HG02678 (cell line): ENCODE measurements around the gene BPIFB3.
"Not testable (repeated sequence)": the region's sequence is repeated elsewhere in the genome, so short reads cannot be mapped to it uniquely, and the experiment has no call there.

ENCODE experiments used
- ATAC-seq: cut with Tn5 transposase; IDR thresholded peaks from one replicate; pipeline ENCODE4 v1.9.1; 2021; ENCODE audit warnings: mild to moderate bottlenecking, moderate library complexity; ENCODE audit not compliant: unreplicated experiment

BPIFB3 gene

DNA sequence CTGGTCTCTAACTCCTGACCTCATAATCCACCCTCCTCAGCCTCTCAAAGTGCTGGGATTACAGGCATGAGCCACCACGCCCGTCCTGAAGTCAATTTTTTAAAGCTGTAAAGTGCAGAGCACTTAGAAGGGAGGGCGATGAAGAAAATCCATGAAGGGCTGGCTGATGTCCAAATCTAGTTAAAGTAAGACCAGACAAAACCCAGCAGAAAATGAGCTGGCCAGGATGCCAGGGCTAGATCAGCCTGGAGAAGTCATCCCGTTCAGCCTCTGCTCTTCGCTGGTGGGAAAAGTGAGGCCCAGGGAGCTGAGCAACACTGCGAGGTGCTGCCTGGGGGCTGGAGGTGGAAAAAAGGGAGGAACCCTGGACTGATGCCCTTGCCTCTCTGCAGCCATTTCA is 28.8 kb downstream of the BPIFB3 start:
- ATAC-seq: no peak

DNA sequence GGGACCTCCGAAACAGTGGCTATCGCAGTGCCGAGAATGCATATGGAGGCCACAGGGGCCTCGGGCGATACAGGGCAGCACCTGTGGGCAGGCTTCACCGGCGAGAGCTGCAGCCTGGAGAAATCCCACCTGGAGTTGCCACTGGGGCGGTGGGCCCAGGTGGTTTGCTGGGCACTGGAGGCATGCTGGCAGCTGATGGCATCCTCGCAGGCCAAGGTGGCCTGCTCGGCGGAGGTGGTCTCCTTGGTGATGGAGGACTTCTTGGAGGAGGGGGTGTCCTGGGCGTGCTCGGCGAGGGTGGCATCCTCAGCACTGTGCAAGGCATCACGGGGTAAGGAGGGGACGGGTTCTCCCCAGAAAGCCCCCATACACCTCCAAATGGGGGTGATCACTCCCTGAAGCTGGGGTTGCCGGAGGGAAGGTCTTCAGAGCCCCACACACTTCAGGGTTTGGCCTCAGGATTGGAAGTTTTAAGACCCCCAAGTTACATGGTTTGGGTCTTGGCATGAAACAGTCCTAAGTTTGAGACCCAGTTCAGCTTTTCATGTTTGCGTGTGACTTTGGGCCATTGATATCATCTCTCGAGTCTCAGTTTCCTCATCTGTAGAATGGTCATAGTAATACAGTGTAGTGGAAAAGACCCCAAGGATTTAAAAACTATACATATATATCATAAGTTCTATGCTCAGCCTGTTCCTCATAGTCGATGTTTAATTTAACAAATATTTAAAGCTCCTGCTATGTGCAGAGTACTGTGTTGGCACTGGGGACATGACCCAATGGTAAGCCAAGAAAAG is 30.0 kb downstream of the BPIFB3 start:
- no peak for ATAC-seq

DNA sequence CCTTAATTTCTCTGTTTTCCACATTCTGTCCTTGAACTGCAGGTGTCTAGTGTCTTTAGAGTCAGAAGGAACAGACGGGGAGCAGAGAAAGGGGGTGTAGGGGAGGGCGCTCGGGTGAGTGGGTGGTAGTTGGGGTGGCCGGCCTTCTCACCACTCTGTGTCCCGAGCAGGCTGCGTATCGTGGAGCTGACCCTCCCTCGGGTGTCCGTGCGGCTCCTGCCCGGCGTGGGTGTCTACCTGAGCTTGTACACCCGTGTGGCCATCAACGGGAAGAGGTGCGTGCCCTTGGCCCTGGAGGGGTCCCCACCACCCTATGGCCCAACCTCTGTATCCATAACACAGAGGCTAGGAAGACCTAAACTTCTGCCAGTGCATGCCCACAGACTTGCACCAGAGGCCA is 31.0 kb downstream of the BPIFB3 start:
- no peak for ATAC-seq

DNA sequence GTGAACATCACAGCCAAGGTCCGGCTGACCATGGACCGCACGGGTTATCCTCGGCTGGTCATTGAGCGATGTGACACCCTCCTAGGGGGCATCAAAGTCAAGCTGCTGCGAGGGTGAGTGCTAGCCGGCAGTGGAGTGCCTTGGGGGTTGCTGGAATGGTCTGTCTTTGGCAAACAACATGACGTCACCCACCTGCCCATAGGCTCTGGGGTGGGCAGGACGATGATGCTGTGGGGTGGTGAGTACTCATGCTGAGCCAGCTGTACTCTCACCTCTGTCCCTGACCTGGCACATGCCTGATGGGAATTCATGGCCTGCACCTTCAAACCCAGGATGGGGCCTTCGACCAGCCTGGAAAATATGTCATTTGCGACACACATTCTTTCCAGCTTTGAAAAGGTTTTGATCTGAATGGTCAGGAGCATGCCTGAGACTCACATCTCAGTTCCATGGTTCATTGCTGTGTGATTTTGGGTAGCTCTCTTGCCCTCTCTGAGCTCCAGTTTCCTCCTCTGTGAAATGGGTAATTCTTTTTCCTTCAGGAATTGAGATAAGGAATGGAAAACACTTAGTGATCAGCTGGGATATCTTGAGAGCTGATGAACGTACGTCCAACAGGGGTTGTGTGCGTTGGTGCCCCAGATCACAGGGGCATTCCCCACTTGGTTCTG is 32.5 kb downstream of the BPIFB3 start:
- ATAC-seq: no peak

DNA sequence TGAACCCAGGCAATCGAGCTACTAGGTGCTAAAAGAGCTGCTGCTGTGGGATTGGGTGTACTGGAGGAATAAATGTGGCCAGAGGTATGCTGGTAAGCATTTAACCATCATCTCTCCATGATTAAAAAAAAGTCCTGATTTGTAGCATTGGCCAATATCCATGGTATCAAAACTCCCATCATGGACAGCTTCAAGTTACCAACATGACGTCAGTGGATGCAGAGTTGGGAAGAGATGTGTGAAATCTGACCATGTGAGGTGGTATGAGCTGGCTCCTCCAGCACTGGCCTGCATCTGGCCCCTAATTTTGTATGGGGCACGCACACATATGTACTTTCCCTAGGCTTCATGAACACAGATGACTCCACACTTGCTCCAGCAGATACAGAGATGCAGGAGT is 37.4 kb downstream of the BPIFB3 start:
- ATAC-seq: no peak

DNA sequence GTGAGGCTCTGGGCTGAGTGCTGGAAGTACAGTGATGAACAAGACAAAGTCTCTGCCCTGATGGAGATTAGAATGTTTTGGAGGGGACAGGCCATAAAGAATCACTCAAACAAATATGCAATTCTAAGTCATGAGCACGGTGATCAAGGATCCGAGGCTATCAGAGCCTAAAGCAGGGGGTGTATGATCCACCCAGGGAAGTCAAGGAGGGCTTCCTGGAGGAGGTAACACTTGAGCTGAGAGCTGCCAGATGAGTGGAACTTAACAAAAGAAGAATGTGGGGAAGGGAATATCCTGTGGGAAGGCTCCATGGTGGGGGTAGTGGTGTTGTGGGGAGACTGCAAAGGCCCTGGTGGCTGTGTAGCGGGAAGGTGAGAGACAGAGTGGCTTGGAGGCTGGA is 38.0 kb downstream of the BPIFB3 start:
- ATAC-seq: no peak

DNA sequence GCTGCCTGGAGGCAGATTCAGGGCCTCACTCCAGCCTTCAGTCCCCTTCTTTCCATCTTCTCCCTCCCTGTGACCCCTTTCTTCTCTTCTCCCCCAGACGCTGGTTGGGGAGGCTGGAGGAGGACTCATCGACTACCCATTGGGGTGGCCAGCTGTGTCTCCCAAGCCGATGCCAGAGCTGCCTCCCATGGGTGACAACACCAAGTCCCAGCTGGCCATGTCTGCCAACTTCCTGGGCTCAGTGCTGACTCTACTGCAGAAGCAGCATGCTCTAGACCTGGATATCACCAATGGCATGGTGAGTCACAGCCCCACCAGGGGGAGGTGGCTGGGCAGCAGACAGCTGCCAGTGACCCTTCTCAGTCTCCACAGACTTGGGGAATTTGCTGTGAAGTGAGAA is 38.7 kb downstream of the BPIFB3 start:
- no peak for ATAC-seq

DNA sequence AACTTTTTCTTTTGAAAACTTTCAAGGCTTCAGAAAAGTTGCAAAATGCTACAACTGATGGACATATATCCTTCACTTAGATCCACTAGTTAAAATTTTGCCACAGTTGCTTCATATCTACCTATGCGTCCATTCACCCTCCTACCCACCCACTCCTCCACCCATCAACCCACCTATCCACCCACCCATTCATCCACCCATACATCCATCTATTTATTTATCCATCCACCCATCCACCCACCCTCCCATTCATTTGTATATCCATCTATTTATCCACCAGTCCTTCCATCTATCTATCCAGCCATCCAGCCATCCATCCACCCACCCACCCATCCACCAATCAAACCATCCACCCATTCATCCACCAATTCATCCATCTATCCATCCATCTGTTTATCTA is 39.4 kb downstream of the BPIFB3 start:
- ATAC-seq: no peak

DNA sequence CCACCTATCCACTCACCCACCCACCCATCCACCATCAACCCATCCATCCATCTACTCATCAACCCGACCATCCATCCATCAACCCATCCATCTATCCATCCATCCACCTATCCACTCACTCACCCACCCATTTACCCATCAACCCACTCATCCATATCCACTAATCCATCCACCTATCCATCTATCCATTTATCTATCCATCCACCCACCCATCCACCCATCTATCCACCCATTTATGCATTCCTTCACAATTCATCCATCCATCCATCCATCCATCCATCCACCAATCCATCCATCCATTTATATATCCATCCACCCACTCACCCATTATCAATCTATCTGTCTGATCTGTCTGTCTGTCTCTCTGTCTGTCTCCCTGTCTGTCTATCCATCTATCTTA is 39.9 kb downstream of the BPIFB3 start:
- ATAC-seq: no peak

DNA sequence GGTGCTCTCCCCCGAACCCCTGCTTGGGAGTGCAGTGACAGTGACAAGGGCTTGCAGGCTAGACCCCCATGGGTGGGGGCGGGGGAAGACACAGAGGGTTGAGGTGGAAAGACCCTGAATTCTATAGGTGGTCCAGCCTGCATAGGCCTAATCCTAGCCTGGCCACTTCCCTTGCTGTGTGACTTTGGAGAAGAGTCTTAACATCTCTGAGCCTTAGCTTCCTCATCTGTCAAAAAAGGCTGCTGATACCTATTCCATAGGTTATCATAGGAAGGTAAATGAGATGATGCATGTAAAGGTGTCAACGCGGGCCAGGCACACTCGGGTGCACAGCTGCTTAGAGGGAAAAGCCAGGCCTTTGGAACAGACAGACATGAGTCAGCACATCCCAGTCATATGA is 41.5 kb downstream of the BPIFB3 start:
- ATAC-seq: no peak

DNA sequence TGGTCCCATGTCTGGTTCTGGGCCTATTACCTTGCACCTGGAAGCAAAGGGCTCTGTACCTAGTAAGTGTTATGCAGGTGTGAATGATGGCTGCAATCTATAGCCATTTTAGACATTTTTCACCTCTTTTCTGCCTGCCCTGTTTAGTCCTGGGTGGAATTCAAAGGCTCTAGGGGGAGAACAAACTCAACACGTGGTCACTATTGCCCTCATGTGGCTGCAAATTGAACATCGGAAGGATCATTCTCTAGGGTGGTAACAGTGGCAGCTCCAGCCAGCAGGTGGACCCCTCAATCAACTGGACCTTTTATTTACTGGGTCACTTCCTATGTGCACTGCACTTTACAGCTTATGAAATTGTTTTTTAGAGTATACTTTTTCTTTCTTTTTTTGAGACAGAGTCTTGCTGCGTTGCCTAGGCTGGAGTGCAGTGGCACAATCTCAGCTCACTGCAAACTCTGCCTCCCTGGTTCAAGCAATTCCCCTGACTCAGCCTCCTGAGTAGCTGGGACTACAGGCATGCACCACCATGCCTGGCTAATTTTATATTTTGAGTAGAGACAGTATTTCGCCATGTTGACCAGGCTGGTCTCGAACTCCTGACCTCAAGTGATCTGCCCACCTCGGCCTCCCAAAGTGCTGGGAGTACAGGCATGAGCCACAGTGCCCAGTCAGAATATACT is 42.3 kb downstream of the BPIFB3 start:
- not testable (repeated sequence) for ATAC-seq

DNA sequence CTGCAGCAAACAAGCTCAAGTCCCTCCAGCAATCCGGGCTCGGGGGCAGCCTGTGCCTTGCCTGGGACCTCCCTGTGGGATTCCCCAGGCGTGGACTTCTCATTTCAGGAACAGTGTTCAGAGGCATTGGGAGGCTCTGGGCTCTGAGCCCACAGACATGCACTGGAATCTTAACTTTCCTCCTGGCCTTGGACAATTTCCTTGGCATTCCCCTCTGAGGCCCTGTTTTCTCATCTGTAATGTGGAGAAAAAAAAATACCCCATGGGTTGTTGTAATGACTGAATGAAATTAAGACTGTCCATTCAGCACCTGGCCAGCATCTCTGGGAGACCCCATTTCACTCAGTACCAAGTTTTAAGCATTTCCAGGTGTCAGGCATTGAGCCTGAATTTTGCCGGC is 43.3 kb downstream of the BPIFB3 start:
- ATAC-seq: no peak

DNA sequence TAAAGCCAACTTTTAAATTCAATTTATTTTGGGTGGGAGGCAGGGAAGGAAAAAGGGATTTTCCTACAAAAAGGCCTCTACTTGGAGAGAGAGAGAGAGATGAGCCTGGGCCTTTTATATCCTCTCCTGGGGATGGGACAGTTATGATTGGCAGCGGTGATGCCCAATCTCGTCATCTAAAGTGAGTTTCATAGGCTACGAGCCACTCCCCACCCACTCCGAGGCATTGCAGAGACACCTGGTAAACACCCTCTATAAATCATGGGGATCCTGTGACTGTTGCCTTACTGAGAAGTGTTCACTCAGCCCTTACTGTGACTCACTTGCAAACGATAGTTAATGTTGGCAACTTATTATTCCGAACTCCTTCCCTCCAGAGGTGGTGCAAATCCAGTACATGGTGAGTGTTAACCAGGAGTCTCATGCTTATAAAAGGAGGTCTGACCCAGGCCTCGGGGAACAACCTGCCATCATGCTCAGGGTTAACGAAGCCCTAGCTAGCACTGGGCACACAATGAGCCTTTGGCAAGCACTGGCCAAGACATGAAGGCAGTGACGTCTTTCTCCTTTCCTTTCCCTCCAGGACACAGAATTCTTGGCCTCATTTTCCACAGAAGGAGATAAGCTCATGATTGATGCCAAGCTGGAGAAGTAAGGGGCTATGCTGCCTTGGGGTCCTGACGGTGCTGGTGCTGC is 46.3 kb downstream of the BPIFB3 start:
- no peak for ATAC-seq

DNA sequence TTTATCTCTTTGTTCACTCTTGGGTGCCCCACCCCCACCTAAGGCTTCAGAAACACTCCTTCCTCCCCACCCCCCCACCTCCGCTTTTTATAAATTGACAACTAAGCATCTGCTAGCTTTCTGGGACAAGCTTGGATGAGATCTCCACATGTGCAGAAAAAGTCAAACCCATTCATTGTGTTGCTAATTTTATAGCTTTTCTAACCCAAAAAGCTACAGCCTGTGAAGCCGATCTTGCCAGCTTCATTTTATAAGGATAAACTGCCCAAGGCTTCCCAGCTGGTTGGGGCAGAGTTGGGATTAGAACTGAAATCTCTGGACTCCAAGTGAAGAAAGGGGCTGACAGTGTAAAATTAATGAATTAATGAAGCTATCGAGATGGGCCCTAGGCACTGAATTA is 49.9 kb downstream of the BPIFB3 start:
- ATAC-seq: no peak

DNA sequence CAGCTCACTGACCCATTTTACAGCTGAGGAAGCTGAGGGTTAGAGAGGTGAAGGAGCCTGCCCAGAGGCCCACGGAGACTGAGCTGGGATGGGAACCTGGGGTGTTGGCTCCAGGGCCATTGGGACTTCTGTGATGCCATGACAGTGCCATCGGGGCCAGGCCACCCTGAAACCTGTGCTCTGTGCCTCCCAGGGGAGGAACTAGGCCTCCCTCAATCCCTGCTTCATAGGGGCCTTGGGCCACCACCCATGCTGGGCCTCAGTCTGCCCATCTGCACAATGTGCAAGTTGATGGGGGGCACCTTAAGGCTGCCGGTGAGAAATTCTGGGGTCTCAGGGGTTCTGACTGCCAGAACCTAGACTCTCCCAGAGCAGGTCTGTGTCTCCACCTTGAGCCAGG is 50.6 kb downstream of the BPIFB3 start:
- ATAC-seq: no peak

DNA sequence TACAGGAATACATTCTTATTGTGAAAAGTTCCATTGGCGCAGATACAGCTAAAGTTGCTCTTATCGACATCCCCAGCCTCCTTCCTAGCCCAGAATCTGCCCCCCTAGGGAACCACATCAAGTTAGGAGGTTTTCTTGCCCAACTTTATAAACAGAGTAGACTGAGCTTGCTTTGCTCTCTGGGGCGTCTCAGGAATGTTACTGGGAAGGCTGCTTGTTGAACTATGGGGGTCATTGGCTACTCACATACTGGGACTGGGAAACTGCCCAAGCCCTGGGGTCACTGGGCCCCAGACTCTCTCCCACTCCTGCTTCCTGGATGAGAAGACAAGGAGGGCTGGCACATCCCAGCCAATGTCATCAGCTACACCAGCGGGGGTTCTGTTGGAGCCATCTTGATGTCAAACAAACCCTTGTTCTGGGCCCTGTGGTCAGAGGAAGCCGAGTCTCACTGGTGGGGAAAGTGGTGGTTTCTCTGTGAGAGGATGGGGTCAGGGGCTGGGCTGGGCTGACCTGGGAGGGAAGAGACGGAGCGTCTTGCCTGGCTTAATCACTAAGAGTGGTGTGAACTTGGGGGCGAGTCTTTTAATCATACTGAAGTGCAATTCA is 51.7 kb downstream of the BPIFB3 start:
- ATAC-seq: no peak

DNA sequence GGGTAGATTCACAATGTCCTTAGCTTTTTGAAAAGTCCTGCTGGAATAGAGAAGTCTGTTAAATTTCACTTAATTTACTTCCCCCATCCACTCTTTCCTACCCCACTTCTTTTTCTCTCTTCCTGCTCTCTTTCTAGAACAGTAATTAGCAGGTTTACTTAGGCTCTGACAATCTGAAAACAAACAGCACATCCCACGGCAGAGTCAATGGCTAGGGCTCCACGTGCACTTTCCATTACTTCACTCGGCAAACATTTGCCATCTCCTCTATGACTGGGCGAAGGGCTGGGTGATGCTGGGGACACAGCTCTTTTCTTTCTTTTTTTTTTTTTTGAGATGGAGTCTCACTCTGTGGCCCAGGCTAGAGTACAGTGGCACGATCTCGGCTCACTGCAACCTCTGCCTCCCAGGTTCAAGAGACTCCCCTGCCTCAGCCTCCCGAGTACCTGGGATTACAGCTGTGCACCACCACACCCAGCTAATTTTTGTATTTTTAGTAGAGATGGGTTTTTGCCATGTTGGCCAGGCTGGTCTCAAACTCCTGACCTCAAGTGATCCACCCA is 52.4 kb downstream of the BPIFB3 start:
- not testable (repeated sequence) for ATAC-seq

DNA sequence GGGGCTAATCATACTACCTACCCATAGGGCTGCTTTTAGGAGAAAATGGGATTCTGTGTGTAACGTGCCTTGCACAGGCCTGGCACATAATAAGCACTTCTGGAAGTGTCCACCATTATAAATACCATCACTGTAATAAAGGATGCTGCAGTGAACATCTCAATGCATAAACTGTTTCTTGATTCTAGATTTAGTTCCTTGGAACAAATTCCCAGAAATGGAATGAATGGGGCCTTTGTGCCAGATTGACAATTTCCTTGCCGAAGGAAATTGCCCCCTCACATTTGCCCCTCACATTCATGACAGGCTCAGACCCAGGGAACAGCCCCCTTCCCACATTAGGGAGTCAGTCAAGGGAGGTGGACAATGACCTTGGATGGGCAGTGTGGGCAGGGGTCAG is 55.0 kb downstream of the BPIFB3 start:
- ATAC-seq: no peak

DNA sequence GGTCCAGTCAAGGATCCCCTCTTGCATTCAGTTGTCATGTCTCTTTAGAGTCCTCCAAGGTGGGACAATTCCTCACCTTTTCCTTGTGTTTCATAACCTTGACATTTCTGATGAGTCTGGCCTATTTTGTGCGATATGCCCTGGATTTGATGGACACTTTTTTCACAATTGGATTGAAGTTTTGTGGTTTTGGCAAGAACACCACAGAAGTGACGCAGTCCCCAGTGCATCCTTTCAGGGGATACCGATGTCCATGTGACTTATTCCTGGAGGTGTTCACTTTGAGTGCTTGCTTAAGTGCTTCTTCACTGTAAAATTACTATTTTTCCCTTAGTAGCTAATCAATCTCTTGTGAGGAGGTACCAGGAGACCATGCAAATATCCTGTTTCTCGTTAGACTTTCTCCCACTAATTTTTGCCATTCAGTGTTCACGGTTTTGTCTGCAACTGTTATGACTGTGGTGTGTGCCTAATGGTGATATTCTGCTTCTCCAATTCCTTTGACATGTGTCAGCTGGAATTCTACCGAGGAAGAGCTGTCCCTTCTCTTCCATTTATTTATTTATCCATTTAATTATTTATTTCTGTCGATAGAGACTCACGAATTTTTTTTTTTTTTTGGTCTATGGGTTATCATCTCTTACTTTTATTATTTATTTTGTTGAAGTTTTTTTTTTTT is 56.6 kb downstream of the BPIFB3 start:
- ATAC-seq: no peak

DNA sequence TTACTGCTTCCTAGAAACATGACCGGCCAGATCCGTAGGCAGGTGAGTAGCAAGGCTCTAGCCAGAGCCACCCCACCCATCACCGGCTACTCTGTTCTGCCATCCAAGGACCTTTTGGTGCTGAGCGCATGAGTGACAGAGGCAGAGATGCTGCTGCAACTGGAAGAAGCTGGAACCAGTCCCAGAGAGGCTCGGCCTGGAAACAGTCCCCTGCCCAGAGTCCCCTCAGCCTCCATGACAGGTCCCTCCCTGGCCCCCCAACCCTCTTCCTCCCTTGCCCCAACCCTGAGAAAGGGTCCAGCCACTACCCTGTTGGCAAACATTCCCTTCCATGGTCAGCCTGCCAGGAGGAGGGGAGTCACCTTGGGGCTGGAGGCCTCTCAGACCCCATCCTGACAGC is 57.6 kb downstream of the BPIFB3 start:
- ATAC-seq: no peak
